Naive B cell (primary cell): Measurements from ENCODE around the gene SASH3. TPM values are rescaled to one million over a fixed set of nuclear protein-coding genes. Genes with fewer than 3 reads are reported as not detected.
A peak's percentile ranks its signal among the peaks of the same experiment; 100 is the strongest.

Source experiments
- ATAC-seq, 2 donors: fragments of 150-1000 bp; cut with Tn5 transposase; 2 replicates each; pipeline ENCODE4 v1.10.0; 2021; ENCODE audit warnings: low read depth in 2 of 2, mild to moderate bottlenecking in 2 of 2, moderate library complexity in 2 of 2
- DNase-seq: peaks from one replicate; pipeline ENCODE4 v3.0.0; 2022
- H3K27ac Mint-ChIP-seq, 6 donors: one replicate each; pipeline ENCODE4 v1.8.0; 2020 to 2022; ENCODE audit warnings: mild to moderate bottlenecking in 6 of 6, mixed read lengths in 6 of 6, moderate library complexity in 5 of 6, inconsistent platforms in 2 of 6
- H3K27me3 Mint-ChIP-seq, 3 donors: one replicate each; pipeline ENCODE4 v1.8.0; 2021 to 2022; ENCODE audit warnings: mixed read lengths in 3 of 3, mild to moderate bottlenecking in 1 of 3
- H3K36me3 Mint-ChIP-seq, 2 donors: one replicate each; pipeline ENCODE4 v1.8.0; 2020 to 2022; ENCODE audit warnings: mixed read lengths in 2 of 2, inconsistent platforms in 1 of 2, mild to moderate bottlenecking in 1 of 2
- H3K4me1 Mint-ChIP-seq, 3 donors: one replicate each; pipeline ENCODE4 v1.8.0; 2020 to 2022; ENCODE audit warnings: mixed read lengths in 3 of 3, inconsistent platforms in 1 of 3, mild to moderate bottlenecking in 1 of 3, moderate library complexity in 1 of 3
- H3K4me3 Mint-ChIP-seq, 8 donors: one replicate each; pipeline ENCODE4 v1.8.0; 2020 to 2022; ENCODE audit warnings: mild to moderate bottlenecking in 8 of 8, mixed read lengths in 8 of 8, moderate library complexity in 8 of 8, inconsistent platforms in 2 of 8
- H3K9me3 Mint-ChIP-seq, 7 donors: one replicate each; pipeline ENCODE4 v1.8.0; 2020 to 2022; ENCODE audit warnings: mixed read lengths in 7 of 7, mild to moderate bottlenecking in 5 of 7, inconsistent platforms in 2 of 7, moderate library complexity in 1 of 7
- polyA plus RNA-seq, 6 donors: library from polyadenylated mRNA; unstranded; fragments of 300-500 nt; fragmentation: Illumina TruSeq; gene quantifications; one replicate each; pipeline ENCODE4 v1.2.3, GENCODE V29; 2021; ENCODE audit warnings: low read depth in 6 of 6

SASH3 gene
- polyA plus RNA-seq, 6 donors from 2014 or later = 89.4 to 191 (median 128) TPM

- Mint-ChIP-seq H3K27me3 (peaks cover 0 to 6% (median 4%) of the 10 kb centered on the region in 3 donors), H3K4me1 (peaks cover 11 to 17% (median 12%) of the 10 kb centered on the region in 3 donors), H3K9me3 (peaks cover 0 to 2% (median 0%) of the 10 kb centered on the region in 7 donors), H3K4me3 (peak overlapping the region; percentile 79 to 96 (median 92)), H3K36me3 (no peaks in the 10 kb centered on the region), H3K27ac (peak overlapping the region in 4 of 6 donors; percentile 49 to 92 (median 78))
- DNase-seq = no peak
- ATAC-seq = no peak
Measured at GRCh38 chrX:129843209-129843458, 63.4 kb downstream of the SASH3 start.

GRCh38 chrX:129843459-129844306 lies 63.9 kb downstream of the SASH3 start, which contains the start of gene ZDHHC9:
TSS of gene ZDHHC9 (minus strand) at chrX:129843886. CDS start at chrX:129841945, 1,941 bp downstream.
- ATAC-seq (peak; percentile 96 to 97), DNase-seq (peak; percentile 83)
- Mint-ChIP-seq H3K27ac (peak within 1 kb of the TSS; percentile 74 to 97 (median 90)), H3K4me1 (peaks cover 11 to 17% (median 12%) of the 10 kb centered on the region in 3 donors), H3K27me3 (peaks cover 0 to 8% (median 6%) of the 10 kb centered on the region in 3 donors), H3K36me3 (no peaks in the 10 kb centered on the region), H3K9me3 (peaks cover 0 to 2% (median 0%) of the 10 kb centered on the region in 7 donors), H3K4me3 (peak within 1 kb of the TSS; percentile 86 to 97 (median 95))

Other genes starting within 250 kb of the SASH3 start
- 1 to 10 TPM in 2 of 6 donors, under 1 TPM in 3, not detected in 1; 0.35 to 1.6 (median 0.97) TPM for gene OCRL, start 239.7 kb upstream of the SASH3 start, polyA plus RNA-seq
- not detected for gene APLN, start 125.0 kb upstream of the SASH3 start, polyA plus RNA-seq
- under 1 TPM in 4 of 6 donors, not detected in 2; 0.11 to 0.58 (median 0.22) TPM for gene XPNPEP2, start 41.0 kb upstream of the SASH3 start, polyA plus RNA-seq
- 1 to 10 TPM in 5 of 6 donors, not detected in 1; 2.9 to 5.2 (median 3.8) TPM for gene ZDHHC9, start 63.9 kb downstream of the SASH3 start, polyA plus RNA-seq
- 10 to 100 TPM in 1 of 6 donors, 1 to 10 TPM in 4, under 1 TPM in 1; 0.60 to 11.3 (median 6.4) TPM for gene UTP14A, start 126.2 kb downstream of the SASH3 start, polyA plus RNA-seq
- 1 to 10 TPM in 2 of 6 donors, under 1 TPM in 3, not detected in 1; 0.31 to 2.1 (median 0.70) TPM for gene BCORL1, start 202.7 kb downstream of the SASH3 start, polyA plus RNA-seq